HepG2 (cell line): ENCODE data around the gene CDYL. TPM values are rescaled to one million over a fixed set of nuclear protein-coding genes. Genes with fewer than 3 reads are reported as not detected.

ENCODE experiments used
- ATF6 ChIP-seq: sonication (generic); formaldehyde crosslinking; conservative IDR thresholded peaks from 2 replicates; pipeline ENCODE4 v1.4.0; 2020; ENCODE audit warnings: missing genetic modification reagents
- KLF12 ChIP-seq: sonication (generic); formaldehyde crosslinking; IDR thresholded peaks from 2 replicates; pipeline ENCODE4 v1.4.0; 2020; ENCODE audit warnings: missing genetic modification reagents, borderline replicate concordance
- LRRFIP1 ChIP-seq: sonication (generic); formaldehyde crosslinking; conservative IDR thresholded peaks from 2 replicates; pipeline ENCODE4 v1.4.0; 2020; ENCODE audit warnings: missing genetic modification reagents
- PRDM4 ChIP-seq: sonication (generic); formaldehyde crosslinking; IDR thresholded peaks from 2 replicates; pipeline ENCODE4 v1.9.0; 2021; ENCODE audit warnings: missing genetic modification reagents, borderline replicate concordance
- SMC3 ChIP-seq: IDR thresholded peaks from 2 replicates; pipeline ENCODE4 v1.6.1; 2011; ENCODE audit warnings: low read length, improper control_type of control experiment
- THYN1 ChIP-seq: sonication (generic); formaldehyde crosslinking; IDR thresholded peaks from 2 replicates; pipeline ENCODE4 v1.8.1; 2023; ENCODE audit warnings: low read depth, mild to moderate bottlenecking, moderate library complexity, missing genetic modification reagents, borderline replicate concordance
- U2AF1 ChIP-seq: fragments of 200-400 bp; formaldehyde crosslinking; optimal IDR thresholded peaks from 2 replicates; pipeline ENCODE3; 2017; ENCODE audit warnings: mild to moderate bottlenecking, low read depth, low read length
- YEATS4 ChIP-seq: sonication (generic); formaldehyde crosslinking; IDR thresholded peaks from 2 replicates; pipeline ENCODE4 v1.4.0; 2020; ENCODE audit warnings: missing genetic modification reagents, borderline replicate concordance
- ZNF136 ChIP-seq: sonication (generic); formaldehyde crosslinking; IDR thresholded peaks from 2 replicates; pipeline ENCODE4 v1.8.1; 2022; ENCODE audit warnings: low read depth, mild to moderate bottlenecking, moderate library complexity, missing genetic modification reagents
- ZNF296 ChIP-seq: sonication (generic); formaldehyde crosslinking; conservative IDR thresholded peaks from 2 replicates; pipeline ENCODE4 v1.5.0; 2020; ENCODE audit warnings: mild to moderate bottlenecking, missing genetic modification reagents
- ZNF3 ChIP-seq: IDR thresholded peaks from 2 replicates; pipeline ENCODE4 v1.7.0; 2017; ENCODE audit warnings: inconsistent platforms
- ZNF317 ChIP-seq: sonication (generic); formaldehyde crosslinking; IDR thresholded peaks from 2 replicates; pipeline ENCODE4 v1.5.0; 2020; ENCODE audit warnings: mild to moderate bottlenecking, missing genetic modification reagents
- ZNF333 ChIP-seq: sonication (generic); formaldehyde crosslinking; IDR thresholded peaks from 2 replicates; pipeline ENCODE4 v1.4.0; 2020; ENCODE audit warnings: mild to moderate bottlenecking, missing genetic modification reagents, borderline replicate concordance
- ZNF547 ChIP-seq: sonication (generic); formaldehyde crosslinking; IDR thresholded peaks from 2 replicates; pipeline ENCODE4 v1.5.1; 2020; ENCODE audit warnings: mild to moderate bottlenecking, missing genetic modification reagents
- ZNF569 ChIP-seq: sonication (generic); formaldehyde crosslinking; IDR thresholded peaks from 2 replicates; pipeline ENCODE4 v1.5.0; 2020; ENCODE audit warnings: mild to moderate bottlenecking, missing genetic modification reagents, moderate library complexity, borderline replicate concordance
- ZNF672 ChIP-seq: sonication (generic); formaldehyde crosslinking; IDR thresholded peaks from 2 replicates; pipeline ENCODE4 v1.8.1; 2022; ENCODE audit warnings: missing genetic modification reagents
- ZNF687 ChIP-seq: sonication (generic); formaldehyde crosslinking; IDR thresholded peaks from 2 replicates; pipeline ENCODE4 v1.5.1; 2020; ENCODE audit warnings: mild to moderate bottlenecking, missing genetic modification reagents, moderate library complexity
- polyA plus RNA-seq, 8 experiments: library from polyadenylated mRNA; depleted of rRNA in 3 of 8; stranded (reverse) in 7 of 8; unstranded in 1 of 8; fragments of >200 nt; fragmentation: Illumina TruSeq in 4 of 8; extraction: Trizol in 4 of 8; gene quantifications; 2 replicates each; pipeline versions ENCODE4 v1.2.1 to v1.2.3, GENCODE V29; 2011 to 2016; ENCODE audit warnings: low read depth in 4 of 8, missing spikeins in 1 of 8, mixed read lengths in 1 of 8; ENCODE audit not compliant: insufficient read depth in 1 of 8
- total RNA-seq, 5 experiments: library from RNA; depleted of rRNA; stranded (reverse); fragments of >200 nt; fragmentation: Illumina TruSeq; extraction: Trizol; gene quantifications; 2 replicates each; pipeline ENCODE4 v1.2.3, GENCODE V29; 2016; ENCODE audit warnings: low read depth in 1 of 5

Gene CDYL
- total and polyA plus RNA-seq, 2 of the 13 experiments (the other 11 are each of a cell fraction or from before 2014, with no cell fraction given) = 22.8 to 105 TPM

- TF ChIP-seq ZNF687 (CRISPR knock-in tag) (peak; percentile 27; the same call in 1 of the 2 replicates), THYN1 (no peak), ZNF333 (CRISPR knock-in tag) (no peak), ZNF317 (CRISPR knock-in tag) (no peak), KLF12 (CRISPR knock-in tag) (no peak), ZNF296 (no peak), U2AF1 (no peak), ZNF547 (CRISPR knock-in tag) (no peak), YEATS4 (CRISPR knock-in tag) (no peak), SMC3 (no peak), ATF6 (CRISPR knock-in tag) (no peak), ZNF3 (CRISPR knock-in tag) (no peak), ZNF136 (no peak), LRRFIP1 (CRISPR knock-in tag) (no peak), PRDM4 (CRISPR knock-in tag) (no peak), ZNF569 (CRISPR knock-in tag) (no peak), ZNF672 (no peak)
These were observed 166.4 kb downstream of the CDYL start (continued) for GRCh38 chr6:4942673-4943009.
